Measurements from ENCODE around the gene S100A10.

DNA sequence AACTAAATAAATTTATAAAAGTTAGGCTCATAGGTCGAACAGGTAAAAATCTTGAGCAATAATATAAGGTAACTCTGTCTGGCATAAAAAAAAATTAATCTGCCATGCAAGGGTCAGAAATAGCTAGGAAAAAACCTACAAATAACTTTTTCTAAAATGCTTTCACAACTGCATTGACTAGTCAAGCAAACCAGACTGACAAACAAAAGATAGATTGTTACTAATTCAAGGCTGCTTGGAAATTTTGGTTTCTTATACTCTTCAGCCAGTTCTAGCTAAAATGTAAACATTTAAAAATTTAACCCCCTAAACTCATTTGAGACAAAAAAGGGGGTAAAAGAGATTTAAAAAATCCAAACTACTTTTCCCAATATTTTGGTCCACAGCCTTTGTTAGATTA lies 40.8 kb downstream of the S100A10 start:
- no peak for TF ChIP-seq CTCF (IDR thresholded peaks at IDR 0.05)
- no peak for TF ChIP-seq POLR2A (IDR thresholded peaks at IDR 0.05)
- TF ChIP-seq POLR2AphosphoS5 (IDR thresholded peaks at IDR 0.05) = no peak
